Kidney (tissue), 14 donors: ENCODE measurements around the gene RALGDS. TPM values are rescaled to one million over a fixed set of nuclear protein-coding genes. Genes with fewer than 3 reads are reported as not detected.

Source experiments
- DNase-seq, 5 donors: peaks; one replicate each; pipeline ENCODE4 v3.0.0-alpha.2; 2013 to 2020
- FAIRE-seq: peaks from 2 replicates; lab custom pipeline; 2012; peaks lifted over from hg19 to GRCh38; lab: Jason Lieb, UNC
- H3K27ac ChIP-seq, 2 donors: one replicate each; pipeline ENCODE4 v1.7.0; 2013; ENCODE audit warnings: low read depth in 2 of 2, low read length in 2 of 2, inconsistent platforms in 1 of 2
- H3K27me3 ChIP-seq: one replicate; pipeline ENCODE4 v1.7.1; 2013; ENCODE audit warnings: low read length, inconsistent platforms; ENCODE audit not compliant: control insufficient read depth, insufficient read depth
- H3K36me3 ChIP-seq, 3 donors: one replicate each; pipeline versions ENCODE4 v1.7.0 to v1.7.1; 2013; ENCODE audit warnings: low read length in 3 of 3, control low read depth in 1 of 3, inconsistent platforms in 1 of 3; ENCODE audit not compliant: insufficient read depth in 3 of 3, control insufficient read depth in 2 of 3
- H3K4me1 ChIP-seq, 3 donors: one replicate each; pipeline versions ENCODE4 v1.7.0 to v1.7.1; 2013; ENCODE audit warnings: low read length in 3 of 3, inconsistent platforms in 1 of 3, low read depth in 1 of 3; ENCODE audit not compliant: control insufficient read depth in 2 of 3, insufficient read depth in 2 of 3
- H3K4me3 ChIP-seq, 3 donors: one replicate each; pipeline versions ENCODE4 v1.7.0 to v1.8.1; 2013; ENCODE audit warnings: low read length in 3 of 3, control low read depth in 1 of 3, inconsistent platforms in 1 of 3
- H3K9ac ChIP-seq, 3 donors: one replicate each; pipeline versions ENCODE4 v1.7.0 to v1.7.1; 2013; ENCODE audit warnings: low read length in 3 of 3, control low read depth in 1 of 3, inconsistent platforms in 1 of 3
- H3K9me3 ChIP-seq, 3 donors: one replicate each; pipeline versions ENCODE4 v1.7.0 to v1.7.1; 2013; ENCODE audit warnings: low read length in 3 of 3, control low read depth in 1 of 3, inconsistent platforms in 1 of 3; ENCODE audit not compliant: control insufficient read depth in 2 of 3, insufficient read depth in 1 of 3
- intact Hi-C: fragments of 100-400 bp; cut with DNase I; formaldehyde crosslinking; loops from one replicate; pipeline ENCODE4 v1.11.1; 2022
- polyA plus RNA-seq: library from polyadenylated mRNA; stranded (reverse); fragments of 350-450 nt; fragmentation: Illumina TruSeq; extraction: RNeasy Lipid Tissue Mini Kit (QIAGEN cat#74804); gene quantifications from one replicate; pipeline ENCODE4 v1.2.3, GENCODE V29; 2014; ENCODE audit warnings: low read depth, low replicate concordance; ENCODE audit not compliant: insufficient read depth
- total RNA-seq: library from RNA; stranded (reverse); fragmentation: NEBNext Ultra II Directional; extraction: Animal tissue kit (Norgen Biotek cat#: 25700); gene quantifications from one replicate; pipeline ENCODE4 v1.2.1, GENCODE V29; 2021
- TF ChIP-seq, protein P1 (sequence below): IDR thresholded peaks from 3 replicates; pipeline ENCODE4 v1.5.1; 2012; ENCODE audit warnings: mild to moderate bottlenecking, moderate library complexity, borderline replicate concordance; ENCODE audit not compliant: insufficient read depth; ENCODE audit errors: extremely low read depth
- donor health status: control.
- donor health status: control.
- donor health status: control.
- donor health status: control.
- donor health status: control.
- donor health status: DM: yes; HTN: yes; CAD: no.
- donor health status: Normal renal cell carcinoma (clear cell type).

Gene RALGDS
- total and polyA plus RNA-seq, 2 donors from 2014 or later, result 13.0 to 43.3 TPM

DNA sequence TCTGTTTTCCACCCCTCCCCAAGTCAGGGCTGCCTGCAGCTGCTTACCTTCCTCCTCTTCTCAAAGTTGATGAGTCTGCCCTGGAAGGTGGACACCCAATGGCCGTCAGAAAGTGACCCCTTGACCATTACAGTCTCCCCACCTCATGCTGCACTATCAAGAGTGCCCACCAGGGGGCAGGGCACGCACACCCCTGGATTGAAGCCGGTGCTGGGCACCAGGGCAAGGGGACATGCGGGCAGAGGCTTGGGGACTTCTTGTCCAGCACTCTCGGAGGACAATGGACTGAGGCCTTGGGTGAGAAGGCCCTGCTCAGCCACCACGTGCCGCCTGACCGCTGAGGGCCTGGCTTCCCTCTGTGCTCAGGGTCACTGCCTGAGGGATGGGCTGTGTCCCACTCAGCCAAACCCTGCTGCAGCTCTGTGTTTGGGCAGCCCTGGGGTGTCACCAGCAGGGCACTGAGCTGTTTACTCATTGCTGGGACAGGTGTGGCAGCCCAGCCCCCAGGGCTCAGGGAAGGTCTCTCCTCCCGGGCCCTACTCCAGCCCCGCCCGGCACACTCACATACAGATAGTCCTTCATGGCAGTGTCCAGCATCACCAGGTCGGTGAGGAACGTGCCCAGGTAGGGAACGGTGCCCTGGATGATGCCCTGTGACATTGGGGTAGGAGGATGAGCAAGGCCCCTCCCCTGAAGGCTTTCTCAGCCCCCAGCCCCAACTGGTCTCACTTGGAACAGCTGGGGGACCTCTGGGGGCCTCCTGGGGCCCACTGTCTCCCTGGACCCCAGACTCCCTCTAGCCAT is 17.7 kb downstream of the RALGDS start:
- peaks cover 2 to 54% (median 30%) of the 10 kb centered on the region in 3 donors for H3K36me3 ChIP-seq
- H3K27me3 ChIP-seq, result no peaks in the 10 kb centered on the region
- no peak overlapping the region for H3K9ac ChIP-seq
- H3K4me1 ChIP-seq, result no peaks in the 10 kb centered on the region
- TF ChIP-seq, protein P1, sequence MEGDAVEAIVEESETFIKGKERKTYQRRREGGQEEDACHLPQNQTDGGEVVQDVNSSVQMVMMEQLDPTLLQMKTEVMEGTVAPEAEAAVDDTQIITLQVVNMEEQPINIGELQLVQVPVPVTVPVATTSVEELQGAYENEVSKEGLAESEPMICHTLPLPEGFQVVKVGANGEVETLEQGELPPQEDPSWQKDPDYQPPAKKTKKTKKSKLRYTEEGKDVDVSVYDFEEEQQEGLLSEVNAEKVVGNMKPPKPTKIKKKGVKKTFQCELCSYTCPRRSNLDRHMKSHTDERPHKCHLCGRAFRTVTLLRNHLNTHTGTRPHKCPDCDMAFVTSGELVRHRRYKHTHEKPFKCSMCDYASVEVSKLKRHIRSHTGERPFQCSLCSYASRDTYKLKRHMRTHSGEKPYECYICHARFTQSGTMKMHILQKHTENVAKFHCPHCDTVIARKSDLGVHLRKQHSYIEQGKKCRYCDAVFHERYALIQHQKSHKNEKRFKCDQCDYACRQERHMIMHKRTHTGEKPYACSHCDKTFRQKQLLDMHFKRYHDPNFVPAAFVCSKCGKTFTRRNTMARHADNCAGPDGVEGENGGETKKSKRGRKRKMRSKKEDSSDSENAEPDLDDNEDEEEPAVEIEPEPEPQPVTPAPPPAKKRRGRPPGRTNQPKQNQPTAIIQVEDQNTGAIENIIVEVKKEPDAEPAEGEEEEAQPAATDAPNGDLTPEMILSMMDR, result peak; percentile 96
- no peak overlapping the region for H3K4me3 ChIP-seq
- DNase-seq, result peak in 4 of 5 donors; percentile 56 to 85 (median 75)
- intact Hi-C loops, result loop anchor here (5.0 kb wide), 1 partner anchor 39 kb away; no protein-coding TSS in a partner anchor
- no peak for FAIRE-seq
- H3K9me3 ChIP-seq, result no peaks in the 10 kb centered on the region
- no peak overlapping the region for H3K27ac ChIP-seq

DNA sequence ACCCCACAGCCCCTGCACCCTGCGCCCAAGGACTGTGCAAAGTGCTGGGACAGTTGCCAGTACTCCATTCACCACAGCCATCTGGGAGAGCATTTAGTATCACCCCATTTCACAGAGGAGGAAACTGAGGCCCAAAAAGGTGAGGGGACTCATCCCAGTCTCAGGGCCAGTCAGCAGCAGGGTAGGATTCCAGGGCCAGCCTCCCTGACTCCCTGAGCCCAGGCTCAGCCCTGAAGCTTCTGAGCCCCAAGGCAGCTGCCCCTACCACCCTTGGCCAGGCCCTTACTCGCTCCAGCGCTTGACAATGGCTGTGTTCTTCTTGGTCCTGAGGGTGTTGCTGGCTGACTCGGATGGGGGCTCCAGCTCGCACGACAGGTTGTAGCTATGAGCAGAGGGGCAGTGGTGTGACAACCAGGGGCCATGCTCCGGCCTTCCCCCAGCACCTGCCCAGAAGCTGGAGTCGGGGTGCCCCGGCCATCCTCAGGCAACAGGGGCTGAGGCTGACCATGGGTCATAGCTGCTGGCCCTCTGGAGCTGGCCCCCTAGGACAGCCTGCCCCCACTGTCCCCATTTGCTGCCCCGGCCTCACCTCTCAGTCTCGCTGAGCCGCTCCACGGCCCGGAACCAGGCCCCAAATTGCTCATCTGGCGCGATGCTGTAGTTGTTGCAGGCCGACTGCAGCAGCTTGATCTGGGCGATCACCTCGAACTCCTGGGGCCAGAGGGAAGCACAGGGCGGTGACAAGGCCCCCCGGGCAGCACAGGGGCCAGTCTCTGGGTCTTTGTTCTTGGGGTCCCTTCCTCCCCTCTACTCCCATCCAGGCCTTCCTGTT is 18.6 kb downstream of the RALGDS start:
- Histone ChIP-seq H3K9me3 (no peaks in the 10 kb centered on the region), H3K4me3 (no peak overlapping the region), H3K27ac (no peak overlapping the region), H3K4me1 (no peaks in the 10 kb centered on the region), H3K36me3 (peaks cover 2 to 61% (median 30%) of the 10 kb centered on the region in 3 donors), H3K27me3 (no peaks in the 10 kb centered on the region), H3K9ac (no peak overlapping the region)
- intact Hi-C loops, result loop anchor here (5.0 kb wide), 1 partner anchor 40 kb away; no protein-coding TSS in a partner anchor
- no peak for FAIRE-seq
- peak in 2 of 5 donors; percentile 28 to 43 for DNase-seq
- TF ChIP-seq, protein P1, result no peak

DNA sequence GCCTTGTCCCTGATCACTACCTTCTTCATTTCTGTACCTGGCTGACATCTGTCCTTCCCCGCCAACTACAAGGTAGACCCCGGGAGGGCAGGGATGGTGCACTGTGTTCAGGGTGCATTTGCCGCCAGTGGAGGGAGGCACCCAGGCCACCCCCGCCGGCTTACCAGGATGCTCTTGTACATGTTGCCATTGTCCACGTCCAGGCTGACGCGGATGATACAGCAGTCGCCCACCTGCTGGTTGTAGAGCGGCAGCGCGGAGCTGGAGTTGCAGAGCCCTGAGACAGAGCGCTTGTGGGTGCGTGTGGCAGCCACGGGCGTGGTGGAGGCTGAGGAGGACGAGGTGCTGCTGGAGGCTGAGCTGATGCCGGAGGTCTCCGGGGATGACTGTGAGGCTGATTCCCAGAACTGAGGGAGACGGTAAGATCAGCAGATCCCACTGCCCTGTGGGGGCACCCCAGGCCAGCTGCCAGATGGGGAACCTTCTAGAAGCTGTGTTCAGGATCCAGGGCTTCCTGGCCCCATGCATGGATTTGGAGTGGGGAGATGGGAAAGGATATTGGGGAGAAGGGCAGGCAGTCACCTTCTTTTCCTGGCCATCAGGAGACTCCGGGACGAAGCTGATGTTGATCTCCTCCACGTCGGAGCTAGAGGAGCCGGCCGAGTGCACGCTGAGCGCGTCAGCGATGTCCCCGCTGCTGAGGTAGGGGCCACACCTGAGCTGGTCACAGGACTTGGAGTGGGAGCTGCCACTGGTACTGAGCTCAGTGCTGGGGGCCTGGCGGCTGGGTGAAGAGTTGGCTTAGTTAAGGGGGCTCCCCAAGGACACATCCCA is 19.5 kb downstream of the RALGDS start:
- H3K9ac ChIP-seq, result no peak overlapping the region
- TF ChIP-seq, protein P1, result no peak
- H3K27me3 ChIP-seq, result no peaks in the 10 kb centered on the region
- peaks cover 0 to 3% (median 0%) of the 10 kb centered on the region in 3 donors for H3K9me3 ChIP-seq
- H3K4me1 ChIP-seq, result no peaks in the 10 kb centered on the region
- H3K36me3 ChIP-seq, result peaks cover 2 to 55% (median 28%) of the 10 kb centered on the region in 3 donors
- H3K4me3 ChIP-seq, result no peak overlapping the region
- FAIRE-seq, result no peak
- DNase-seq, result peak in 2 of 5 donors; percentile 35 to 76
- no peak overlapping the region for H3K27ac ChIP-seq
- intact Hi-C loops, result loop anchor here (5.0 kb wide), 1 partner anchor 41 kb away; no protein-coding TSS in a partner anchor
